MM.1S (cell line): Measurements from ENCODE around the gene IRAK3.
"Not testable (repeated sequence)": the region's sequence is repeated elsewhere in the genome, so short reads cannot be mapped to it uniquely, and the experiment has no call there.

Experiments used
- CTCF ChIP-seq: fragments of 300-600 bp; sonication (generic); IDR thresholded peaks from 2 replicates; pipeline ENCODE4 v1.5.1; 2016; ENCODE audit warnings: antibody characterized with exemption, low read length, mixed read lengths
- EZH2phosphoT487 ChIP-seq: fragments of 300-600 bp; sonication (generic); IDR thresholded peaks from 2 replicates; pipeline ENCODE4 v1.6.1; 2018; ENCODE audit warnings: antibody characterized with exemption, low read length

- not testable (repeated sequence) for TF ChIP-seq CTCF, EZH2phosphoT487
Measured at GRCh38 chr12:66234773-66235625, 46.0 kb downstream of the IRAK3 start.
